ENCODE results near the gene VSIG10L. TPM values are rescaled to one million over a fixed set of nuclear protein-coding genes. Genes with fewer than 3 reads are reported as not detected.

Gene VSIG10L
- under 1 TPM; 0.21 to 0.56 (median 0.28) TPM for total RNA-seq

DNA sequence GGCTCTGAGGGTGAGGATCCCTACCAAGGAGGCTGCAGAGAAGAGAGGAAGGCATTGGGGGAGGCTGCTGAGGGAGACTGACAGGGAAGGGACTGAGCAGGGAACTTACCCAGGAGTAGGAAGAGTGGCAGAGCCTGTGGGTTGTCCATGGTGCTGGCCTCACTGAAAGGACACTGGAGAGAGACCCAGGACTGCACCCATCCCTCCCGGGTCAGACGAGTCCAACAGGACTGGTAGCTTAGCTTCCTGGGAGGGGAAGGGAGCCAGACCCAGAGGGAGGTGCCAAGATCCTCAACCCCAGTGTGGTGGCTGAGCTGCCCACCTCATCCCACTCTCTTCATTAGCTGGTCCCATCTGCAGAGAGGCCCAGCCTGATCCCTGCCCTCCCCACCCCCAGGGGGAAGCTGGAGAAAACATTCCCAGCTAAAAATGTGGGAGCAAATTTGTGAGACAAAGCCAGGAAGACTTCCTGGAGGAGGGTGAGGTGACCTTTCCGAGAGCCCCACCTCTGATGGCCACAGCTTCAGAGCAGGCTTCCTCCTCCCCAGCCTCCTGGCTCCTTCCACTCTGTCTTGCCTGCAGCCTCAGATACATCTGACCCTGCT, at the start of gene VSIG10L:
VSIG10L (minus strand) TSS at position 164 of the 605 bp plus-strand sequence; CDS start at position 149, 15 bp downstream.
- DNase-seq = no peak
- H3K27me3 ChIP-seq = no peaks in the 10 kb centered on the region
- H3K27ac ChIP-seq = no peak within 1 kb of the TSS
- intact Hi-C loops (cut with DNase I) = loop anchor here (10.0 kb wide), 1 partner anchor 53 kb away; the partner anchor contains the start of gene C19orf84
- no peaks in the 10 kb centered on the region for H3K9me3 ChIP-seq
- H3K4me3 ChIP-seq (replicated peaks in 1 of 3) = no peak within 1 kb of the TSS
- 30 to 42% methylated on average over 3 of the region's 3 CpGs for WGBS, 2 donors
- H3K36me3 ChIP-seq = peaks cover 10 to 12% of the 10 kb centered on the region in 2 donors
- peaks cover 9 to 14% of the 10 kb centered on the region in 2 donors for H3K4me1 ChIP-seq
- TF ChIP-seq POLR2A (IDR thresholded peaks at IDR 0.05) = no peak

DNA sequence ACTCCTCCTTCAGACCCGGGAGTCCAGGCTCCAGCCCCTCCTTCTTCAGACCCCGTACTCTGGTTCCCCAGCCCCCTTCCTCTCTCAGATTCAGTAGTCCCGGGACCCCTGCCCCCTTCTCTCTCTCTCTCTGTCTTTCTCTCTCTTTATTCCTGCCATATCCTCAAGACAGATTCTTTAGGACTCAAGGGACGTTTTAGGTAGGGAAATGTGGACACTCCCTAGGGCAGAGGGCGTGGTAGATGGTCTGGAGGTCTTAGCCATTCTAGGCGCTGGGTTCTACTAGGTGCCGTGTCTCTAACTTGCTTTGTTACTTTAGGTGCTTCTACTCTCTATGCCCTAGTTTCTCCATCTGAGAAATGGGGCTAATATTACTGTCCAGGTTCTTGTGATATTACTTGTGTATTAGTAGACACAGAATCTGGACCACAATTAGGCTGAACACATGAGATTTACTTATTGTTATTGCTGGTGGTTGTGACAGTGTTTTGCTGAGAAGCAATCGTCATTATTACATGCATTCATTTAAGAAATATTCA, 49.2 kb upstream of the VSIG10L start:
- Histone ChIP-seq H3K4me3 (replicated peaks in 1 of 3) (no peak overlapping the region), H3K27ac (no peak overlapping the region)
- intact Hi-C loops (cut with DNase I) = loop anchor here (10.0 kb wide), 1 partner anchor 46 kb away; the partner anchor contains the start of gene VSIG10L

DNA sequence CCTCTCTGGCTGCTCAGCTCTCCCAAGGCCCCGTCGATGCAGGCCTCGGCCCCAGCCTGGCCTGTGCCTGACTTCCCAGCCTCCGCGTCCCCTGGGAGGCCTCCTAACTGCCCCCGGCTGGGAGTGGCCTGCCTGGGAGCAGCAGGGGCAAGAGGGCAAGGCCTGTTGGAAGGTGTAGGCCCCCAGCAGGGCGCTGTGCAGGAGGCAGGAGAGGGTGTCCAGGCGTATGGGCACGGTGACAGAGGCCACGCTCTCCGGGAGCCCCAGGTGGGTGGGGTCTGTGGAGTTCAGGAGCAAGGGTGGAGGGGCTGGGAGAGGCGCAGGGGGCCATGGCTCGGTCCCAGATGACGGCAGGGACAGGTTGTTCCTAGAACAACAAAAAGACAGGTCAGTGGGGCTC, 47.2 kb upstream of the VSIG10L start:
- TF ChIP-seq, protein P1, sequence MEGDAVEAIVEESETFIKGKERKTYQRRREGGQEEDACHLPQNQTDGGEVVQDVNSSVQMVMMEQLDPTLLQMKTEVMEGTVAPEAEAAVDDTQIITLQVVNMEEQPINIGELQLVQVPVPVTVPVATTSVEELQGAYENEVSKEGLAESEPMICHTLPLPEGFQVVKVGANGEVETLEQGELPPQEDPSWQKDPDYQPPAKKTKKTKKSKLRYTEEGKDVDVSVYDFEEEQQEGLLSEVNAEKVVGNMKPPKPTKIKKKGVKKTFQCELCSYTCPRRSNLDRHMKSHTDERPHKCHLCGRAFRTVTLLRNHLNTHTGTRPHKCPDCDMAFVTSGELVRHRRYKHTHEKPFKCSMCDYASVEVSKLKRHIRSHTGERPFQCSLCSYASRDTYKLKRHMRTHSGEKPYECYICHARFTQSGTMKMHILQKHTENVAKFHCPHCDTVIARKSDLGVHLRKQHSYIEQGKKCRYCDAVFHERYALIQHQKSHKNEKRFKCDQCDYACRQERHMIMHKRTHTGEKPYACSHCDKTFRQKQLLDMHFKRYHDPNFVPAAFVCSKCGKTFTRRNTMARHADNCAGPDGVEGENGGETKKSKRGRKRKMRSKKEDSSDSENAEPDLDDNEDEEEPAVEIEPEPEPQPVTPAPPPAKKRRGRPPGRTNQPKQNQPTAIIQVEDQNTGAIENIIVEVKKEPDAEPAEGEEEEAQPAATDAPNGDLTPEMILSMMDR (IDR thresholded peaks at IDR 0.05) = no peak
- no peak for TF ChIP-seq POLR2A (IDR thresholded peaks at IDR 0.05)
- Histone ChIP-seq H3K27me3 (no peaks in the 10 kb centered on the region), H3K27ac (no peak overlapping the region), H3K4me3 (replicated peaks in 1 of 3) (no peak overlapping the region), H3K4me1 (peaks cover 0 to 3% of the 10 kb centered on the region in 2 donors), H3K9me3 (no peaks in the 10 kb centered on the region), H3K36me3 (no peaks in the 10 kb centered on the region)
- 78 to 83% methylated on average over 10 of the region's 14 CpGs for WGBS, 2 donors
- intact Hi-C loops (cut with DNase I) = no loop called here
- no peak for DNase-seq

More for the DNA sequence above, 49.2 kb upstream of the VSIG10L start:
- H3K9me3 ChIP-seq = no peaks in the 10 kb centered on the region
- WGBS, 2 donors = 68 to 71% methylated on average over 8 of the region's 8 CpGs
- H3K4me1 ChIP-seq = peaks cover 5 to 10% of the 10 kb centered on the region in 2 donors
- no peak for TF ChIP-seq POLR2A (IDR thresholded peaks at IDR 0.05)
- TF ChIP-seq, protein P1 (IDR thresholded peaks at IDR 0.05) = no peak
- no peaks in the 10 kb centered on the region for H3K27me3 ChIP-seq
- no peaks in the 10 kb centered on the region for H3K36me3 ChIP-seq
- no peak for DNase-seq

DNA sequence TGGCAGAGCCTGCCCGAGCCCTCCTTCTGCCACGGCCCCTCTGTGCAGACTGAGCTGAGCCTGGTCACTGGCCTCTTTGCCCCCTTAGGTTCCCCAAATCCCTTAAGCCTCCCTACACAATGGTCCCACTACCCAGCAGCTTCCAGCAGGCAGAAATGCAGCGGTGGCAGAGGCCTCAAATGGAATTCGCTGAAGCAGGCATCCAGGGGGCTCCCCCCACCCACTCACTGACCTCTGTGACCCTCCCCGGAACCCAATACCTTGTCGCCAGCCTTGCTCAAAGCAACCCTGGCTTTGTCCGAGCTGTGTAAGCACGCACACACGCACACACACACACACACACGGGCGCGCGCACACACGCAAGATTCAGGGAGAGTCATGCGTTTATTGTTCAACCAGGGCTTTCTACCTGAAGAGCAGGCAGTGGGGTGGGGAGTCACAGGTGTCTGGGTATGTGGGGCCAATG, 46.0 kb upstream of the VSIG10L start, which contains the start of gene LIM2:
LIM2 (minus strand) TSS at position 51 of the 466 bp plus-strand sequence. CDS start 531 bp downstream, outside the sequence.
- H3K4me3 ChIP-seq (replicated peaks in 1 of 3) = no peak within 1 kb of the TSS
- DNase-seq = no peak
- TF ChIP-seq, protein P1 (IDR thresholded peaks at IDR 0.05) = no peak
- no peak for TF ChIP-seq POLR2A (IDR thresholded peaks at IDR 0.05)
- H3K9me3 ChIP-seq = no peaks in the 10 kb centered on the region
- intact Hi-C loops (cut with DNase I) = no loop called here
- no peaks in the 10 kb centered on the region for H3K27me3 ChIP-seq
- no peaks in the 10 kb centered on the region for H3K4me1 ChIP-seq
- H3K27ac ChIP-seq = no peak within 1 kb of the TSS
- H3K36me3 ChIP-seq = no peaks in the 10 kb centered on the region
- WGBS, 2 donors = 73 to 79% methylated on average over 13 of the region's 15 CpGs

DNA sequence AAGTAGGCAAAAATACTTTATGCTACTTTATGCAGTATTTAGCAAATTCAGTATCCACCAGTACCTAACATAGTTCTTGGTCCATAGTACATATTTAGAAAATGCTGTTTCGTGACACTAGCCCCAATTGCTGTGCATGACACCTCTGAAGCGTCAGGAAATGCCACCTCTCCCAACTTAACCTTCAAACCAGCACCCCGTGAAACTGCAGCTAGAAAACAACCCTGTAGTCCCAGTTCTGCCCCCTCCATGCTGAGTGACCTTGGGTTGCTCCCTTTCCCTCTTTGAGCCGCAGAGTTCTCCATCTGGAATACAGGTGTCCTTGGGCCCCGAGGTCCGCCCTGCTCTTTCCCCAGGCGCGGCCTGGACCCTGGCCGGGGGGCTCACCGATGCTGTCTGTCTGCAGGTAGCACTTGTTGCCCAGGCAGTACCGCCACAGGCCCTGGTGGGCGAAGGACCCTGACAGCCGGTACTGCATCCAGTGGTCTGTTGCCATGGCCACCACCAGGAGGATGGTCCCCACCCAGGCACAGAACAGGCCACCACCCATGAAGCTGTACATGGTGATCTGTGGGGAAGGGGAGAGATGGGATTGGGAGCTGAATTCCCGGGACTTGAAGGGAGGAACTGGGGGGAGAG, 45.1 kb upstream of the VSIG10L start:
- H3K4me1 ChIP-seq = no peaks in the 10 kb centered on the region
- TF ChIP-seq POLR2A (IDR thresholded peaks at IDR 0.05) = no peak
- TF ChIP-seq, protein P1 (IDR thresholded peaks at IDR 0.05) = no peak
- H3K36me3 ChIP-seq = no peaks in the 10 kb centered on the region
- no peaks in the 10 kb centered on the region for H3K27me3 ChIP-seq
- H3K4me3 ChIP-seq (replicated peaks in 1 of 3) = no peak overlapping the region
- DNase-seq = no peak
- 87 to 89% methylated on average over 9 to 14 of the region's 14 CpGs for WGBS, 2 donors
- H3K9me3 ChIP-seq = no peaks in the 10 kb centered on the region
- intact Hi-C loops (cut with DNase I) = no loop called here
- no peak overlapping the region for H3K27ac ChIP-seq
